ENCODE data around the gene OLFML1.

DNA sequence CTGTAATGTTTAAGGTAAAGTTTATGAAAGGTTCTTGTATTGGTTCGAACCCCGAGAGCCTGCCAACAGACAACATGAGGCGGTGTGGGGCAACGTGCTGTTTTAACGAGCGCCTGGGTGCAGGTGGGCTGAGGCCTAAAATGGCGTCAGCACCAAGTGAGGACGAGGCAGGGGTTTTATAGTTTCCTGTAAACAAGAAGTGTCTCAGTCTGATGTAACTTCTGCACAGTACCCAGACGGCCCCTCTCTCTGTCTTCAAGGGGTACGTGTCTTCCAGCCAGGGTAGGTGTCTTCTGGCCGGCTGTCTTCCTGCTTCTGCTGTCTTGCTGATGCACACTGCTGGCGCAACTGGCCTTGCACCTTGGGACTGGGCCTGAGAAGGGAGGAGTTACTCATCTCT lies 31.2 kb downstream of the OLFML1 start:
- TF ChIP-seq ZBTB1 (tag by site-specific recombination; IDR thresholded peaks at IDR 0.05) (no peak), ZNF555 (tag by site-specific recombination; conservative IDR thresholded peaks at IDR 0.05) (no peak), ZNF792 (tag by site-specific recombination; IDR thresholded peaks at IDR 0.05) (no peak), TCF7L2 (IDR thresholded peaks at IDR 0.05; ENCODE audit: borderline replicate concordance, low read depth, low read length) (no peak), ZNF521 (tag by site-specific recombination; IDR thresholded peaks at IDR 0.05) (no peak), ZBTB7A (tag by site-specific recombination; IDR thresholded peaks at IDR 0.05; ENCODE audit: low read depth) (no peak), KLF16 (tag by site-specific recombination; IDR thresholded peaks at IDR 0.05) (no peak), ZNF138 (tag by site-specific recombination; IDR thresholded peaks at IDR 0.05; ENCODE audit: borderline replicate concordance) (no peak), ZNF324 (tag by site-specific recombination; IDR thresholded peaks at IDR 0.05) (no peak), ZNF248 (tag by site-specific recombination; IDR thresholded peaks at IDR 0.05) (no peak), ZNF596 (tag by site-specific recombination; IDR thresholded peaks at IDR 0.05) (no peak)
- TF ChIP-seq, protein P1, sequence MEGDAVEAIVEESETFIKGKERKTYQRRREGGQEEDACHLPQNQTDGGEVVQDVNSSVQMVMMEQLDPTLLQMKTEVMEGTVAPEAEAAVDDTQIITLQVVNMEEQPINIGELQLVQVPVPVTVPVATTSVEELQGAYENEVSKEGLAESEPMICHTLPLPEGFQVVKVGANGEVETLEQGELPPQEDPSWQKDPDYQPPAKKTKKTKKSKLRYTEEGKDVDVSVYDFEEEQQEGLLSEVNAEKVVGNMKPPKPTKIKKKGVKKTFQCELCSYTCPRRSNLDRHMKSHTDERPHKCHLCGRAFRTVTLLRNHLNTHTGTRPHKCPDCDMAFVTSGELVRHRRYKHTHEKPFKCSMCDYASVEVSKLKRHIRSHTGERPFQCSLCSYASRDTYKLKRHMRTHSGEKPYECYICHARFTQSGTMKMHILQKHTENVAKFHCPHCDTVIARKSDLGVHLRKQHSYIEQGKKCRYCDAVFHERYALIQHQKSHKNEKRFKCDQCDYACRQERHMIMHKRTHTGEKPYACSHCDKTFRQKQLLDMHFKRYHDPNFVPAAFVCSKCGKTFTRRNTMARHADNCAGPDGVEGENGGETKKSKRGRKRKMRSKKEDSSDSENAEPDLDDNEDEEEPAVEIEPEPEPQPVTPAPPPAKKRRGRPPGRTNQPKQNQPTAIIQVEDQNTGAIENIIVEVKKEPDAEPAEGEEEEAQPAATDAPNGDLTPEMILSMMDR (tag by site-specific recombination; IDR thresholded peaks at IDR 0.05): no peak
- TF ChIP-seq, protein P2, sequence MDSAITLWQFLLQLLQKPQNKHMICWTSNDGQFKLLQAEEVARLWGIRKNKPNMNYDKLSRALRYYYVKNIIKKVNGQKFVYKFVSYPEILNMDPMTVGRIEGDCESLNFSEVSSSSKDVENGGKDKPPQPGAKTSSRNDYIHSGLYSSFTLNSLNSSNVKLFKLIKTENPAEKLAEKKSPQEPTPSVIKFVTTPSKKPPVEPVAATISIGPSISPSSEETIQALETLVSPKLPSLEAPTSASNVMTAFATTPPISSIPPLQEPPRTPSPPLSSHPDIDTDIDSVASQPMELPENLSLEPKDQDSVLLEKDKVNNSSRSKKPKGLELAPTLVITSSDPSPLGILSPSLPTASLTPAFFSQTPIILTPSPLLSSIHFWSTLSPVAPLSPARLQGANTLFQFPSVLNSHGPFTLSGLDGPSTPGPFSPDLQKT (IDR thresholded peaks at IDR 0.05; ENCODE audit: borderline replicate concordance, low read depth, low read length): no peak
- TF ChIP-seq, protein P3, sequence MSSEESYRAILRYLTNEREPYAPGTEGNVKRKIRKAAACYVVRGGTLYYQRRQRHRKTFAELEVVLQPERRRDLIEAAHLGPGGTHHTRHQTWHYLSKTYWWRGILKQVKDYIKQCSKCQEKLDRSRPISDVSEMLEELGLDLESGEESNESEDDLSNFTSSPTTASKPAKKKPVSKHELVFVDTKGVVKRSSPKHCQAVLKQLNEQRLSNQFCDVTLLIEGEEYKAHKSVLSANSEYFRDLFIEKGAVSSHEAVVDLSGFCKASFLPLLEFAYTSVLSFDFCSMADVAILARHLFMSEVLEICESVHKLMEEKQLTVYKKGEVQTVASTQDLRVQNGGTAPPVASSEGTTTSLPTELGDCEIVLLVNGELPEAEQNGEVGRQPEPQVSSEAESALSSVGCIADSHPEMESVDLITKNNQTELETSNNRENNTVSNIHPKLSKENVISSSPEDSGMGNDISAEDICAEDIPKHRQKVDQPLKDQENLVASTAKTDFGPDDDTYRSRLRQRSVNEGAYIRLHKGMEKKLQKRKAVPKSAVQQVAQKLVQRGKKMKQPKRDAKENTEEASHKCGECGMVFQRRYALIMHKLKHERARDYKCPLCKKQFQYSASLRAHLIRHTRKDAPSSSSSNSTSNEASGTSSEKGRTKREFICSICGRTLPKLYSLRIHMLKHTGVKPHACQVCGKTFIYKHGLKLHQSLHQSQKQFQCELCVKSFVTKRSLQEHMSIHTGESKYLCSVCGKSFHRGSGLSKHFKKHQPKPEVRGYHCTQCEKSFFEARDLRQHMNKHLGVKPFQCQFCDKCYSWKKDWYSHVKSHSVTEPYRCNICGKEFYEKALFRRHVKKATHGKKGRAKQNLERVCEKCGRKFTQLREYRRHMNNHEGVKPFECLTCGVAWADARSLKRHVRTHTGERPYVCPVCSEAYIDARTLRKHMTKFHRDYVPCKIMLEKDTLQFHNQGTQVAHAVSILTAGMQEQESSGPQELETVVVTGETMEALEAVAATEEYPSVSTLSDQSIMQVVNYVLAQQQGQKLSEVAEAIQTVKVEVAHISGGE (tag by site-specific recombination; conservative IDR thresholded peaks at IDR 0.05; ENCODE audit: low read depth): no peak

Measured in HEK293 (cell line).